Upper lobe of left lung (tissue), 4 donors: ENCODE measurements around the gene HS3ST5.

Experiments used
- POLR2A ChIP-seq, 4 donors: fragments of 450-650 bp; IDR thresholded peaks; one replicate each; pipeline ENCODE4 v1.5.1; 2016 to 2017; ENCODE audit warnings: antibody characterized with exemption in 4 of 4, mild to moderate bottlenecking in 2 of 4
- POLR2AphosphoS5 ChIP-seq, 2 donors: sonication (generic); formaldehyde crosslinking; IDR thresholded peaks; one replicate each; pipeline ENCODE4 v1.5.1; 2017; ENCODE audit warnings: antibody characterized with exemption in 2 of 2
- TF ChIP-seq, protein P1 (sequence below), 6 experiments: fragments of 450-650 bp in 4 of 6; fragments of 200-600 bp in 2 of 6; sonication (generic) in 2 of 6; IDR thresholded peaks; one replicate each; pipeline ENCODE4 v1.5.1; 2016 to 2019; ENCODE audit warnings: antibody characterized with exemption in 6 of 6

DNA sequence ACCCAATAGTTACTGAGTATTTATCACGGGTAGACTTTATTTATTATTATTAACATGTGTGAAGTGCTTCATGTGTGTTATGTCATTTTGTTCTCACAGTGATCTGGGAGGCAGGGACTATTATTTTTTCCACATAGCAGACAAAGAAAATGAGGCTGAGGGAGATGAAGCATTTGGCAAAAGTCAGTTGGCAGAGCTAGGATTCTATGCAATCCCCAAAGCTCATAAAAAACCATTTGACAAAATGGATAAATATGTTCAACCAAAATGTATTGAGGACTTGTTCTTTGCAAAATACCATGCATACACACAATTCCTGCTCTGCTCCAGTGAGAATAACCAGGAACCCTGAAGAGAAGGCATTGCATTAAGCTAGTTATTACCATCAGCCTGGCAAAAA is 184.4 kb downstream of the HS3ST5 start:
- TF ChIP-seq POLR2A (IDR thresholded peaks at IDR 0.05) = no peak
- no peak for TF ChIP-seq POLR2AphosphoS5 (IDR thresholded peaks at IDR 0.05)
- TF ChIP-seq, protein P1, sequence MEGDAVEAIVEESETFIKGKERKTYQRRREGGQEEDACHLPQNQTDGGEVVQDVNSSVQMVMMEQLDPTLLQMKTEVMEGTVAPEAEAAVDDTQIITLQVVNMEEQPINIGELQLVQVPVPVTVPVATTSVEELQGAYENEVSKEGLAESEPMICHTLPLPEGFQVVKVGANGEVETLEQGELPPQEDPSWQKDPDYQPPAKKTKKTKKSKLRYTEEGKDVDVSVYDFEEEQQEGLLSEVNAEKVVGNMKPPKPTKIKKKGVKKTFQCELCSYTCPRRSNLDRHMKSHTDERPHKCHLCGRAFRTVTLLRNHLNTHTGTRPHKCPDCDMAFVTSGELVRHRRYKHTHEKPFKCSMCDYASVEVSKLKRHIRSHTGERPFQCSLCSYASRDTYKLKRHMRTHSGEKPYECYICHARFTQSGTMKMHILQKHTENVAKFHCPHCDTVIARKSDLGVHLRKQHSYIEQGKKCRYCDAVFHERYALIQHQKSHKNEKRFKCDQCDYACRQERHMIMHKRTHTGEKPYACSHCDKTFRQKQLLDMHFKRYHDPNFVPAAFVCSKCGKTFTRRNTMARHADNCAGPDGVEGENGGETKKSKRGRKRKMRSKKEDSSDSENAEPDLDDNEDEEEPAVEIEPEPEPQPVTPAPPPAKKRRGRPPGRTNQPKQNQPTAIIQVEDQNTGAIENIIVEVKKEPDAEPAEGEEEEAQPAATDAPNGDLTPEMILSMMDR (IDR thresholded peaks at IDR 0.05) = no peak
